COLO668 (cell line): ENCODE measurements around the gene UQCRC1.

ENCODE experiments used
- DNase-seq: peaks from one replicate; lab custom pipeline; 2025; ENCODE audit not compliant: unreplicated experiment; lab: John Stamatoyannopoulos, UW

The UQCRC1 gene

GRCh38 chr3:48633743-48634142, 24.3 kb upstream of the UQCRC1 start:
- DNase-seq, result no peak

DNA sequence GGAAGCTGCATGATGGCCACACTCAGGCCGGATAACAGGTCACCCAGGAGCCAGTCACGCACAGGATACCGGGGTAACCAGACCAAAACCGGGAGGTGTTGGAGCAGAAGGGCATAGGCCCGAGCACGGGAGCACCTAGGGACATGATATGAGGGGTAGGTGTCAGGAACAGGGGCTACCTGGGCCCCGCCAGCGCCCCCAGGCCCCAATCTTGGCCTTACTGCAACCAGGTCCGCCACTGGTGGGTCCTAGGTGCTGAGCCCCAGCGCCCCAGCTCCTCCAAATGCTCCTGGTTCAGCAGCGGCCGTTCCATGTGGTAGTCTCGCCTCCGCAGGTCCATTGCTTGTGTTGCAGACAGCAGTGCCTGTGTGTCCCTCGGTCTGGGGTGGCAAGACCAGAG, 23.8 kb upstream of the UQCRC1 start:
- DNase-seq, result no peak

DNA sequence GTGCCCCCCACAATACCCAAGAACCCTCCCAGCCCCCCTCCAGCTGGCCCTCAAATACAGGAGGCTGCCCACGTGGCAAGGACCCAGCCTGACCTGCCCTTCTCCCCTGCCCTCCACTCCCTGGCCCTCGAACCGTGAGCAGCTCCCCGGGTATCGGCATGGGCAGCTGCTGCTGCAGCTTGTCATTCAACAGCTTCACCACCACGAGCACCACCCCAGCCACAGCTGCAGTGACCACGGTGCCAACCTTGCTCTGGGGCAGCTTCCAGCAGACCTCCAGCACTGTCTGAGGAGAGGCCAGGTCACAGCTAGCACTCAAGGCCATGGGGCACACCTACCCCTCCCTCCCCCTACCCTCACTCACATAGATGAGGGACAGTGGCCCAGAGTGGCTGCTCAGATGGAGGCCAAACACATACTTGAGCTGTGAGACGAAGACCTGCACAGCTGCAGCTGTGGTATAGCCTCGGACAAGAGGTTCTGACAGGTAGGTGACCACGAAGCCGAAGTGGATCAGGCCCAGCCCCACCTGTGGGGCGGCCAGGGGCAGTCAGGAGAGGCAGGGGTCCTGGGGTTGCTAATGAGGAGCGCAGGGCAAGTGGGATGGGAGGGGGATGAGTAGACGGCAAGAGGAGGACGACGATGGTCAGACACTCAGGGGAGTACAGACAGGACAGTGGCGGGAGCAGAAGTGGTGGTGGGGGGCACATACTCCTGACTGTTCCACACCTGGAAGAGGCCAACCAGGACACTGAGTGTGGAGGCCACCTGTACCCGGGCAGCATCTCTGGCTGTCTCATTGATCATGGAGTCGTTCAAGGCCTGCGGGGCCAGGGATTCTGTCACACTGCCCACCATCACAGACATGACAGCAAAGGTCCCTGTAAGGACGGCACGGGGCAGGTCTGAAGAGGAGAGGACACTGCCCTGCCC, 22.3 kb upstream of the UQCRC1 start:
- DNase-seq, result no peak

DNA sequence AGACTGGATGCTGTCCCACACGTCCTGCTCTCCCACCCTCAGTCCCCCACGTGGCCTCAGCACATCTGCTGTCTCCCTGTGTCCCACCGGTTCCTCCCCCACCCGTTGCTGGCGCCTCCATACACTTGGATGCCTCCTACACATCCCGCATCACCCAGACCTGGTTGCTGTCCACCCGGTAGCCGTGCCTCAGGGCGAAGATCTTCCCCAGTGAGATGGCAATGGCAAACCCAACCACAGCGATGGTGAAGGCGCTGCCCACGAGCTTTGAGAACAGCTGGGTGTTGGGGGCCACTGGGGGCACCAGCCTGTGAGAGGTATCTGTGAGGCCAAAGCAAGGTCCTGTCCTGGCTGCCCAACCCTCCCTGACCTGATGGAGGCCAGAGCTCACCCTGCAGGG, 21.4 kb upstream of the UQCRC1 start:
- DNase-seq, result no peak

GRCh38 chr3:48630407-48630806, 21.0 kb upstream of the UQCRC1 start:
- no peak for DNase-seq

GRCh38 chr3:48629894-48630293, 20.4 kb upstream of the UQCRC1 start:
- no peak for DNase-seq

DNA sequence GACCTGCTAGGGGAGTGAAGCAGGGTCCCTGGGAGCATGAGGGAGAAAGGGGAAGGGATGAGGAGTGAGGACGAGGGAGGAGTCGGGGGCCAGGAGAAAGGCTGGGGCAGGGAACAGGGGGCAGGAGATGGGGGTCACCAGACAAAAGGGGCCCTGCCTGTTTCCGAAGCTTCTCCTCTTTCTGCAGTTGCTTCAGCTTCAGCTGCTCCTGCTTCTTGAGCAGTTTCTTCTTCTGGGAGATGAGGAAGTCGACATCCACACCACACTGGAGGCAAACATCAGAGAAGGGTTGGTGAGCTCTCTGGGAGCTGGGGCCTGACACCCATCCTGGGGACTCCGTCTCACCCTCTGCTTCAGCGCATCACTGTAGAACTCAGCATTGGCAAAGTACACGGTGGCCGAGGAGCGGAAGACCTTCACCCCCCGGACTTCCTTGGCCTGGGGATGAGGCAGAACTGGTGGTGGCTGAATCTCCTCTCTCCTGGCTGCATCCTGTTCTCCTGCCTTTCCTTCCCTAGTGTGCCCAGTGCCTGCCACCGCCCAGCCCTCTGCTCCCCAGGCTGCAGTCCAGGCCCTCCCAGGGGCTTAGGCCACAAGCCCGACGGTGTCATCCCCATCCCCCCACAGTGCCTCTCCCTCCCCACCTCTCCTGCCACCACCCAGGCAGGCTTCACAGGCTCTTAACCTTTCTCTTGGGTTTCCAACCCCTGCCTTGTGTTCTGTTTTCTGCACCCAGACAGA, 19.0 kb upstream of the UQCRC1 start:
- no peak for DNase-seq

- DNase-seq, result no peak
These were observed 16.2 kb upstream of the UQCRC1 start for GRCh38 chr3:48625600-48625999.

GRCh38 chr3:48624767-48625166, 15.3 kb upstream of the UQCRC1 start:
- DNase-seq, result peak; percentile 2

DNA sequence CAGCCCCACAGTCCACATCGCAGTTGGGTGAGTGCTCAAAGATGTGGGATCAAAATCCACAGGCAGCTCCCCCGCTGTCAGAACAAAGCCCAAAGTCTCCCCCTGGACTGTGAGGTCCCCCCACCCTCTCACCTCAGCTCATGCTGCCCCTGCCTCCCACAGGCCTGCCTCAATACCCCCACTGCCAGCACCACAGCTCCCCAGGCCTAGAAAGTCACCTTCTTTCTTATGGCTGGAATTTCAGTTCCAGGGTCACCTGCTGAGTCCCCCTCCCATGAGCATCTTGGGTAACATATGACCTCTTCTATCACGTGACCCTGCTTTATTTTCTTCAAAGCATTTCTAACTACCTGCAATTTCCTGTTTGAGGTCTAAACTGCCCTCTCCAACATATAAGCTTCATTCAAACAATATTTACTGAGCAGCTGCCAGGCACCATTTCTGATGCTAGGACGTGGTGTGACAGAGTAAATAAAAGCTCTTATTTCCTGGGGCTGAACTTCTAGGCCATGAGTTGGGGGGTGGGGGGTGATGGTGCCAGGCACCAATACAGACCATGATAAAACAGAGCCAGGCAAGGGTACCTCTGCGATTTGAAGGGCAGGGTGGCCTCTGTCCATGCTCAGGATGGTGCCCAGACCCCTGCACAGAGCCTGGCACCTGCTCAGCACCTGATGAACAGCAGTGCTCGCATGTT, 14.6 kb upstream of the UQCRC1 start:
- peak; percentile 46 for DNase-seq

DNA sequence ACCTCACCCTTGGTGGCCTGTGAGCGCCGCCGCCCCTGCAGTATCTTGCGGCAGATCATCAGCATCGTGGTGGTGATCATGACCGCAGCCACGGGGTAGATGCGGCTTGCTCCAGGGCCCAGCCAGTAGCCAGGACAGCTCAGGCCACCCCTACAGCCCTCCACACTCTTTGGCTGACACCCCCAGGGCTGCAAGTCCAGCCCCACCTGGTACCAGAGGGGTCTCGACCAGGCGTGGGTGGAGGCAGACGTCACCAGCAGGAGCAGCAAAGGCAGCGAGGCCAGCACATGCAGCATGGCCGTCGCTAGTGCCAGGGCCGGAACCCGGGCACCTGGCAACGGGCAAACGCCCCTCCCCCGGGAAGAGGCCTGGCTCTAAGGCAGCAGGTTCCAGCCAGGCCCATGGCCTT, 12.0 kb upstream of the UQCRC1 start, which contains the start of gene TMEM89:
TMEM89 (minus strand) TSS at position 309 of the 409 bp plus-strand sequence; CDS start at position 296, 13 bp downstream.
- no peak for DNase-seq

DNA sequence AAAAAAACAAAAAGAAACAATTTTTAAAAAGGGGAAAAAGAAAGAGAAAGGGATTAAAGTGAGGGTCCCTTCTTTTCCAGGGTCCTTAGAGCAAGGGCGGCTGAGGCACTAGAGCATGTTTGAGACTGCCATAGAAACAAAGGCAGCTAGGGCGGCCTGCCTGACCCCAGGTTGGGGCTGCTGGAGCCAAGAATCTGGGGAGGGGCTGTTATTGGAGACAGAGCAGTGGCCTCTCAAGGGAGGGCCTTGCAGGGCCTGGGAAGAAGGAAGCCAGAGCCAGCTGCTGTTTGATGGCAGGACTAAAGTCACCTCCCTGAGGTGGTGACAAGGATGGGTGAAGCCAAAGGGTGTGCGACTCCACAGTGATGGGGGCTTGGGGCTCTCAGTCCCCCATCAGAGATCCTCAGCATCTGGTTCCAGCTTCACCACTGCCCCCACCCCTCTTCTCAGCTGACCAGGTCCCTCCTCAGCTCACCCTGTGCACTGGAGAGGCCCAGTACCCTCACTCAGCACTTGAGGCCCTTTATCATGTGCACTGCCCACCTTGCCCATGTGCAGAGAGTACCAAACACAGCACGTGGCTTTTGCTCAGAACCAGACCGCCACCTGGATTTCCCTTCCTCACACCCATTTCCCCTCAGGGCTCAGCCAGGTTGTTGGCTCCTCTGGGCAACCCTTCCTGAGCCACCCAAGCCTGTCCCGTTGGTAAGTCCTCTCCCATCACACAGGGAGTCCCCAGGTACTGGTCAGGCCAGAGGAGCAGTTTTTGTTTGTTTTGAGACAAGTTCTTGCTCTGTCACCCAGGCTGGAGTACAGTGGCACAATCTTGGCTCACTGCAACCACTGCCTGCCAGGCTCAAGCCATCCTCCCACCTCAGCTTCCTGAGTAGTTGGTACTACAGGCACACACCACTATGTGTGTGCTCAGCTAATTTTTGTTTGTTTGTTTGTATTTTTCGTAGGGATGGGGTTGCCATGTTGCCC, 10.4 kb upstream of the UQCRC1 start:
- no peak for DNase-seq

GRCh38 chr3:48617559-48617958, 8.1 kb upstream of the UQCRC1 start:
- no peak for DNase-seq

- no peak for DNase-seq
These were observed 4.6 kb upstream of the UQCRC1 start for GRCh38 chr3:48614044-48614443.

- no peak for DNase-seq
These were observed 2.9 kb upstream of the UQCRC1 start for GRCh38 chr3:48612309-48612708.

DNA sequence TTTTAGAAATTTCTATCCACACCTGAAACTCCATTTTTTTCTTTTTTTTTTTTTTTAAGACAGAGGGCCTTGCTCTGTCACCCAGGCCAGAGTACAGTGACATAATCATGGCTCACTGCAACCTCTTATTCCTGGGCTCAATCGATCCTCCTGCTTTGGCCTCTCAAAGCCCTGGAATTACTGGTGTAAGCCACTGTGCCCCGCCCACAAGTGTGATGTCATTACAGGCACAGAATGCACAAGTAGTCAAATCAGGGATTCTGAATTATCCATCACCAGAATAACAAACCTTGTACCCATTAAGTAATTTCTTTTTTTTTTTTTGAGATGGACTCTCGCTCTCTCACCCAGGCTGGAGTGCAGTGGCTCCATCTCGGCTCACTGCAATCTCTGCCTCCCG, 1.9 kb downstream of the UQCRC1 start:
- peak; percentile 1 for DNase-seq

- no peak for DNase-seq
These were observed 7.8 kb downstream of the UQCRC1 start for GRCh38 chr3:48601622-48601994.

- DNase-seq, result no peak
These were observed 8.5 kb downstream of the UQCRC1 start for GRCh38 chr3:48600711-48601621.
